ENCODE measurements around the gene UBR3.

DNA sequence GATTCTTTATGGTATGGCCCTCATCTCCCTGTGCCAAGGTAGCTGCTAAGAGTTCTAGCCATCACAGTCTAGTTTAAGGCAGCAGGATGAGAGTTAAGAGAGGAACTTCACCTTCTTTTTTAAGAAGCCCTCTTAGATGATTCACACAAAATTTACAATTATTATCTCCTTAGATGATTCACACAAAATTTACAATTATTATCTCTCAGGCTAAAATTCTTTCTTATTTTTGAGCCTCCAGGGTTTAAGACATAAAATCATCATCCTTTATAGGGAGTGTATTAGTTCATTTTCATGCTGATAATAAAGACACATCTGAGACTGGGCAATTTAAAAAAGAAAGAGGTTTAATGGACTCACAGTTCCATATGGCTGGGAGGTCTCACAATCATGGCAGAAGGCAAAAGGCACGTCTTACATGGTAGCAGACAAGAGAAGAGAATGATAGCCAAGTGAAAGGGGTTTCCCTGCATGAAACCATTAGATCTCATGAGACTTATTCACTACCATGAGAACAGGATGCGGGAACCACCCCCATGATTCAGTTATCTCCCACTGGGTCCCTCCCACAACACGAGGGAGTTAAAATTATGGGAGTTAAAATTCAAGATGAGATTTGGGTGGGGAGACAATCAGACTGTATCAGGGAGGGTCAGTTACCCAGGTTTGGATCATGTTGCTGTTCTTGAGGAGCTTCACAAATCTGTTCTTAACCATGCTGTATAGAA, 217.7 kb downstream of the UBR3 start:
- TF ChIP-seq, protein P1, sequence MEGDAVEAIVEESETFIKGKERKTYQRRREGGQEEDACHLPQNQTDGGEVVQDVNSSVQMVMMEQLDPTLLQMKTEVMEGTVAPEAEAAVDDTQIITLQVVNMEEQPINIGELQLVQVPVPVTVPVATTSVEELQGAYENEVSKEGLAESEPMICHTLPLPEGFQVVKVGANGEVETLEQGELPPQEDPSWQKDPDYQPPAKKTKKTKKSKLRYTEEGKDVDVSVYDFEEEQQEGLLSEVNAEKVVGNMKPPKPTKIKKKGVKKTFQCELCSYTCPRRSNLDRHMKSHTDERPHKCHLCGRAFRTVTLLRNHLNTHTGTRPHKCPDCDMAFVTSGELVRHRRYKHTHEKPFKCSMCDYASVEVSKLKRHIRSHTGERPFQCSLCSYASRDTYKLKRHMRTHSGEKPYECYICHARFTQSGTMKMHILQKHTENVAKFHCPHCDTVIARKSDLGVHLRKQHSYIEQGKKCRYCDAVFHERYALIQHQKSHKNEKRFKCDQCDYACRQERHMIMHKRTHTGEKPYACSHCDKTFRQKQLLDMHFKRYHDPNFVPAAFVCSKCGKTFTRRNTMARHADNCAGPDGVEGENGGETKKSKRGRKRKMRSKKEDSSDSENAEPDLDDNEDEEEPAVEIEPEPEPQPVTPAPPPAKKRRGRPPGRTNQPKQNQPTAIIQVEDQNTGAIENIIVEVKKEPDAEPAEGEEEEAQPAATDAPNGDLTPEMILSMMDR (conservative IDR thresholded peaks at IDR 0.05): no peak
- TF ChIP-seq EZH2 (IDR thresholded peaks at IDR 0.05; ENCODE audit: low read depth): no peak
